SJCRH30 (cell line): Measurements from ENCODE around the gene CCDC38. TPM values are rescaled to one million over a fixed set of nuclear protein-coding genes. Genes with fewer than 3 reads are reported as not detected.

Experiments used
- total RNA-seq: library from RNA; depleted of rRNA; stranded (reverse); fragments of >200 nt; shearing (Covaris generic); gene quantifications from 2 replicates; pipeline ENCODE4 v1.2.3, GENCODE V29; 2014; rRNA removed

The CCDC38 gene
- total RNA-seq, 1 experiment from 2014 or later, result 0.04 TPM

Other genes with a start within 250 kb of the CCDC38 start
- gene NTN4, start 151.8 kb downstream of the CCDC38 start, total RNA-seq, result 1.7 and 2.7 TPM in 2 replicates
- 64.2 and 67.8 TPM in 2 replicates for gene SNRPF, start 83.7 kb downstream of the CCDC38 start, total RNA-seq
- not detected in 2 replicates for gene AMDHD1, start 717 bp upstream of the CCDC38 start, total RNA-seq
- 0.04 TPM in 1 of 2 replicates, not detected in the other for gene HAL, start 53.7 kb upstream of the CCDC38 start, total RNA-seq
- gene LTA4H, start 93.0 kb upstream of the CCDC38 start, total RNA-seq, result 78.9 and 85.6 TPM in 2 replicates